ENCODE measurements around the gene TULP3.

TULP3 gene

GRCh38 chr12:2895511-2895910 is 4.8 kb downstream of the TULP3 start:
- no peak for DNase-seq (ENCODE audit: low spot score)
- in situ Hi-C loops (cut with MboI; ENCODE audit: low sequenced_read_pairs, unreplicated experiment), result no loop called here
- no peak for TF ChIP-seq CTCF (IDR thresholded peaks at IDR 0.05; ENCODE audit: borderline replicate concordance, control extremely low read depth, extremely low read depth, insufficient read depth, missing control alignments)

GRCh38 chr12:2897418-2897817 is 6.7 kb downstream of the TULP3 start:
- no peak for DNase-seq (ENCODE audit: low spot score)
- in situ Hi-C loops (cut with MboI; ENCODE audit: low sequenced_read_pairs, unreplicated experiment), result no loop called here
- TF ChIP-seq CTCF (IDR thresholded peaks at IDR 0.05; ENCODE audit: borderline replicate concordance, control extremely low read depth, extremely low read depth, insufficient read depth, missing control alignments), result no peak

- in situ Hi-C loops (cut with MboI; ENCODE audit: low sequenced_read_pairs, unreplicated experiment), result no loop called here
- no peak for TF ChIP-seq CTCF (IDR thresholded peaks at IDR 0.05; ENCODE audit: borderline replicate concordance, control extremely low read depth, extremely low read depth, insufficient read depth, missing control alignments)
- no peak for DNase-seq (ENCODE audit: low spot score)
Observed at GRCh38 chr12:2900642-2901041, 10.0 kb downstream of the TULP3 start.

GRCh38 chr12:2902272-2902880 is 11.7 kb downstream of the TULP3 start:
- no peak for TF ChIP-seq CTCF (IDR thresholded peaks at IDR 0.05; ENCODE audit: borderline replicate concordance, control extremely low read depth, extremely low read depth, insufficient read depth, missing control alignments)
- in situ Hi-C loops (cut with MboI; ENCODE audit: low sequenced_read_pairs, unreplicated experiment), result no loop called here
- DNase-seq (ENCODE audit: low spot score), result no peak

- in situ Hi-C loops (cut with MboI; ENCODE audit: low sequenced_read_pairs, unreplicated experiment), result no loop called here
- TF ChIP-seq CTCF (IDR thresholded peaks at IDR 0.05; ENCODE audit: borderline replicate concordance, control extremely low read depth, extremely low read depth, insufficient read depth, missing control alignments), result no peak
- DNase-seq (ENCODE audit: low spot score), result no peak
Observed at GRCh38 chr12:2904260-2904659, 13.6 kb downstream of the TULP3 start.

- no peak for DNase-seq (ENCODE audit: low spot score)
- TF ChIP-seq CTCF (IDR thresholded peaks at IDR 0.05; ENCODE audit: borderline replicate concordance, control extremely low read depth, extremely low read depth, insufficient read depth, missing control alignments), result no peak
- in situ Hi-C loops (cut with MboI; ENCODE audit: low sequenced_read_pairs, unreplicated experiment), result no loop called here
Observed at GRCh38 chr12:2912216-2912575, 21.5 kb downstream of the TULP3 start.

- in situ Hi-C loops (cut with MboI; ENCODE audit: low sequenced_read_pairs, unreplicated experiment), result no loop called here
- TF ChIP-seq CTCF (IDR thresholded peaks at IDR 0.05; ENCODE audit: borderline replicate concordance, control extremely low read depth, extremely low read depth, insufficient read depth, missing control alignments), result no peak
- DNase-seq (ENCODE audit: low spot score), result no peak
Observed at GRCh38 chr12:2919249-2919648, 28.6 kb downstream of the TULP3 start.
